ENCODE data around the gene KLC3. TPM values are rescaled to one million over a fixed set of nuclear protein-coding genes. Genes with fewer than 3 reads are reported as not detected.

Gene KLC3
- total RNA-seq, 4 donors from 2014 or later, result 159 to 217 (median 169) TPM

GRCh38 chr19:45339629-45340028 is 921 bp upstream of the KLC3 start:
- intact Hi-C loops (cut with DNase I; ENCODE audit: low total_unique reads), result no loop called here
- WGBS, 2 donors, result 82% methylated on average over 6 of the region's 6 CpGs

DNA sequence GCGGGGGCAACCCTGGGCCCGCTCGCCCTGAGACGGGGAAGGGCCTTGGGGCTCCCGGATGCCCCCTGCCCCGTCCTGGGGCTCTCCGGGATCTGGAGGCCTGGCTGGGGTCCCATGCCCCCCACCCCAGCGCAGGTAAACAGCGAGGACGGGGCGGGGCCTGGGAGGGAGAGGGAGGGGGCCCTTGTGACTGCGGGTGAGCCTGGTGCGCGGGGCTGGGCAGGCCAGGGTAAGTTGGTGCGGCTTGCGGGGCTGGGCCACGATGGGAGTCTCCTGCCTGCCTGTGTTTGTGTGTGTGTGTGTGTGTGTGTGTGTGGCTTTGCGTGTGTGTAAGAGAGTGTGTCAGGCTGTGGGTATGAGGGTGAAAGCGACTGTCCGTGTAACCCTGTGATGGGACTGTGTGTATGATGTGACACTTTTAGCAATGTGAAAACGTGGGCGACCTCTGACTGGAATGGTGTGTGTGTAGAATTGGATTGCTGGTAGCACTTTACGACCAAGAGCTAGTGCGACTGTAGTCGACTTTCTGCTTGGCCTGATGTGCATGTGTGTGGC is 426 bp downstream of the KLC3 start:
- TF ChIP-seq, protein P1, sequence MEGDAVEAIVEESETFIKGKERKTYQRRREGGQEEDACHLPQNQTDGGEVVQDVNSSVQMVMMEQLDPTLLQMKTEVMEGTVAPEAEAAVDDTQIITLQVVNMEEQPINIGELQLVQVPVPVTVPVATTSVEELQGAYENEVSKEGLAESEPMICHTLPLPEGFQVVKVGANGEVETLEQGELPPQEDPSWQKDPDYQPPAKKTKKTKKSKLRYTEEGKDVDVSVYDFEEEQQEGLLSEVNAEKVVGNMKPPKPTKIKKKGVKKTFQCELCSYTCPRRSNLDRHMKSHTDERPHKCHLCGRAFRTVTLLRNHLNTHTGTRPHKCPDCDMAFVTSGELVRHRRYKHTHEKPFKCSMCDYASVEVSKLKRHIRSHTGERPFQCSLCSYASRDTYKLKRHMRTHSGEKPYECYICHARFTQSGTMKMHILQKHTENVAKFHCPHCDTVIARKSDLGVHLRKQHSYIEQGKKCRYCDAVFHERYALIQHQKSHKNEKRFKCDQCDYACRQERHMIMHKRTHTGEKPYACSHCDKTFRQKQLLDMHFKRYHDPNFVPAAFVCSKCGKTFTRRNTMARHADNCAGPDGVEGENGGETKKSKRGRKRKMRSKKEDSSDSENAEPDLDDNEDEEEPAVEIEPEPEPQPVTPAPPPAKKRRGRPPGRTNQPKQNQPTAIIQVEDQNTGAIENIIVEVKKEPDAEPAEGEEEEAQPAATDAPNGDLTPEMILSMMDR (IDR thresholded peaks at IDR 0.05), result no peak
- TF ChIP-seq POLR2A (IDR thresholded peaks at IDR 0.05), result no peak
- intact Hi-C loops (cut with DNase I; ENCODE audit: low total_unique reads), result no loop called here
- WGBS, 2 donors, result 10 to 11% methylated on average over 19 to 21 of the region's 25 CpGs
- H3K4me3 ChIP-seq (ENCODE audit: low read depth, poor library complexity, severe bottlenecking), result peak overlapping the region; percentile 46
- DNase-seq (ENCODE audit: low spot score in 2 of 2), result peak in 1 of 2 donors; percentile 91

More at GRCh38 chr19:45339629-45340028, 921 bp upstream of the KLC3 start:
- DNase-seq (ENCODE audit: low spot score in 2 of 2), result no peak
- H3K4me3 ChIP-seq (ENCODE audit: low read depth, poor library complexity, severe bottlenecking), result no peak overlapping the region
- TF ChIP-seq, protein P1 (IDR thresholded peaks at IDR 0.05), result no peak
- TF ChIP-seq POLR2A (IDR thresholded peaks at IDR 0.05), result no peak

DNA sequence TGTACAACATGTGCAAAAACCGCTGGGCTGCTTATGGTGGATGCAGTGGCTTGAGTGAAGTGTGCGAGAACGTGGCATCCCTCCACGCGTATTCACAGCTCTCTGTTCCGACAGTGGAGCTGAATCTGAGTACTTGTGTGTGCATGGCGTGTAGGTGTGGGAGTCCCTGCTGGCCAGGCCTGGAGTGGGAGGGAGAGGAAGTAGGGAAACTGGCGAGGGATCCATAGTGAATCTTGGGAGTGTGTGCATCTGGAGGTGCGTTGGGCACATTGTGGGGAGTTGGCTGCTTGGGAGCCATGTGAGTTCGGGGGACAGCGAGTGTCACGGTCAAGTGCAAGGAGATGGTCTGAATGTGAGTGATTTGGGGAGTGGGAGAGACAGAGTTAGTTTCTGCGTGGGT is 2.4 kb downstream of the KLC3 start:
- 70 to 83% methylated on average over 13 of the region's 13 CpGs for WGBS, 2 donors
- TF ChIP-seq, protein P1 (IDR thresholded peaks at IDR 0.05), result no peak
- no peak for TF ChIP-seq POLR2A (IDR thresholded peaks at IDR 0.05)
- intact Hi-C loops (cut with DNase I; ENCODE audit: low total_unique reads), result no loop called here
- DNase-seq (ENCODE audit: low spot score in 2 of 2), result no peak
- H3K4me3 ChIP-seq (ENCODE audit: low read depth, poor library complexity, severe bottlenecking), result no peak overlapping the region

- H3K4me3 ChIP-seq (ENCODE audit: low read depth, poor library complexity, severe bottlenecking), result no peak overlapping the region
- peak in 1 of 2 donors; percentile 35 for DNase-seq (ENCODE audit: low spot score in 2 of 2)
- intact Hi-C loops (cut with DNase I; ENCODE audit: low total_unique reads), result no loop called here
- 18 to 42% methylated on average over 7 to 13 of the region's 15 CpGs for WGBS, 2 donors
- TF ChIP-seq, protein P1 (IDR thresholded peaks at IDR 0.05), result no peak
- no peak for TF ChIP-seq POLR2A (IDR thresholded peaks at IDR 0.05)
These were observed 4.3 kb downstream of the KLC3 start for GRCh38 chr19:45344621-45345505.

DNA sequence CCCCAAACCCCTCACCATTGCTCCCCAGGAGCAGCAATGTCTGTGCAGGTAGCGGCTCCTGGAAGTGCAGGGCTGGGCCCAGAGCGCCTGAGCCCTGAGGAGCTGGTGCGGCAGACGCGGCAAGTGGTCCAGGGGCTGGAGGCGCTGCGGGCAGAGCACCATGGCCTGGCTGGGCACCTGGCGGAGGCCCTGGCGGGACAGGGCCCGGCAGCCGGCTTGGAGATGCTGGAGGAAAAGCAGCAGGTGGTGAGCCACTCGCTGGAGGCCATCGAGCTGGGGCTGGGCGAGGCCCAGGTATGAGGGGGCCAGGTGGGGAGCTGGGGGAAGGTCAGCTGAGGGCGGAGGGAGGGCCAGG is 4.9 kb downstream of the KLC3 start:
- no peak for DNase-seq (ENCODE audit: low spot score in 2 of 2)
- 50 to 69% methylated on average over 15 of the region's 15 CpGs for WGBS, 2 donors
- no peak for TF ChIP-seq POLR2A (IDR thresholded peaks at IDR 0.05)
- TF ChIP-seq, protein P1 (IDR thresholded peaks at IDR 0.05), result no peak
- intact Hi-C loops (cut with DNase I; ENCODE audit: low total_unique reads), result no loop called here
- no peak overlapping the region for H3K4me3 ChIP-seq (ENCODE audit: low read depth, poor library complexity, severe bottlenecking)
